Measurements from ENCODE around the gene SMS.

Gene SMS

GRCh38 chrX:22032506-22032905 lies 92.0 kb downstream of the SMS start:
- H3K4me3 ChIP-seq (ENCODE audit: control insufficient read depth in 1 of 7, extremely low read depth in 1 of 7, insufficient read depth in 4 of 7, low read depth in 2 of 7, low read length in 6 of 7) = no peak overlapping the region
- no peaks in the 10 kb centered on the region for H3K36me3 ChIP-seq (ENCODE audit: control insufficient read depth in 4 of 4, insufficient read depth in 4 of 4, low read length in 3 of 4)
- H3K27me3 ChIP-seq (replicated peaks in 2 of 5; ENCODE audit: control insufficient read depth in 4 of 5, insufficient read depth in 5 of 5, low read length in 4 of 5) = peaks cover 0 to 5% (median 0%) of the 10 kb centered on the region in 5 experiments
- no peak for DNase-seq
- no peaks in the 10 kb centered on the region for H3K9me3 ChIP-seq (ENCODE audit: control extremely low read depth in 1 of 5, control insufficient read depth in 4 of 5, insufficient read depth in 2 of 5, low read depth in 1 of 5, low read length in 4 of 5)
- CTCF ChIA-PET = no interaction called here
- 92% methylated on average over 6 of the region's 6 CpGs for WGBS (ENCODE audit: insufficient coverage)
- POLR2A ChIA-PET = no interaction called here
- H3K4me1 ChIP-seq (ENCODE audit: control extremely low read depth in 1 of 4, control insufficient read depth in 4 of 4, insufficient read depth in 4 of 4, low read length in 3 of 4) = peaks cover 0 to 2% (median 0%) of the 10 kb centered on the region in 4 experiments
- no peak overlapping the region for H3K27ac ChIP-seq (ENCODE audit: insufficient read depth in 1 of 2, low read depth in 1 of 2, low read length in 2 of 2, poor library complexity in 1 of 2, severe bottlenecking in 2 of 2)

- no peaks in the 10 kb centered on the region for H3K36me3 ChIP-seq (ENCODE audit: control insufficient read depth in 4 of 4, insufficient read depth in 4 of 4, low read length in 3 of 4)
- no peak for DNase-seq
- CTCF ChIA-PET = no interaction called here
- 60% methylated on average over 3 of the region's 5 CpGs for WGBS (ENCODE audit: insufficient coverage)
- peaks cover 0 to 5% (median 0%) of the 10 kb centered on the region in 5 experiments for H3K27me3 ChIP-seq (replicated peaks in 2 of 5; ENCODE audit: control insufficient read depth in 4 of 5, insufficient read depth in 5 of 5, low read length in 4 of 5)
- H3K27ac ChIP-seq (ENCODE audit: insufficient read depth in 1 of 2, low read depth in 1 of 2, low read length in 2 of 2, poor library complexity in 1 of 2, severe bottlenecking in 2 of 2) = no peak overlapping the region
- H3K9me3 ChIP-seq (ENCODE audit: control extremely low read depth in 1 of 5, control insufficient read depth in 4 of 5, insufficient read depth in 2 of 5, low read depth in 1 of 5, low read length in 4 of 5) = no peaks in the 10 kb centered on the region
- POLR2A ChIA-PET = no interaction called here
- peaks cover 0 to 2% (median 0%) of the 10 kb centered on the region in 4 experiments for H3K4me1 ChIP-seq (ENCODE audit: control extremely low read depth in 1 of 4, control insufficient read depth in 4 of 4, insufficient read depth in 4 of 4, low read length in 3 of 4)
- H3K4me3 ChIP-seq (ENCODE audit: control insufficient read depth in 1 of 7, extremely low read depth in 1 of 7, insufficient read depth in 4 of 7, low read depth in 2 of 7, low read length in 6 of 7) = no peak overlapping the region
These were observed 93.3 kb downstream of the SMS start for GRCh38 chrX:22033818-22034217.

- H3K9me3 ChIP-seq (ENCODE audit: control extremely low read depth in 1 of 5, control insufficient read depth in 4 of 5, insufficient read depth in 2 of 5, low read depth in 1 of 5, low read length in 4 of 5) = no peaks in the 10 kb centered on the region
- peaks cover 0 to 2% (median 0%) of the 10 kb centered on the region in 4 experiments for H3K4me1 ChIP-seq (ENCODE audit: control extremely low read depth in 1 of 4, control insufficient read depth in 4 of 4, insufficient read depth in 4 of 4, low read length in 3 of 4)
- H3K4me3 ChIP-seq (ENCODE audit: control insufficient read depth in 1 of 7, extremely low read depth in 1 of 7, insufficient read depth in 4 of 7, low read depth in 2 of 7, low read length in 6 of 7) = no peak overlapping the region
- H3K27ac ChIP-seq (ENCODE audit: insufficient read depth in 1 of 2, low read depth in 1 of 2, low read length in 2 of 2, poor library complexity in 1 of 2, severe bottlenecking in 2 of 2) = no peak overlapping the region
- DNase-seq = no peak
- H3K27me3 ChIP-seq (replicated peaks in 2 of 5; ENCODE audit: control insufficient read depth in 4 of 5, insufficient read depth in 5 of 5, low read length in 4 of 5) = peaks cover 0 to 5% (median 0%) of the 10 kb centered on the region in 5 experiments
- ChIA-PET CTCF (no interaction called here), POLR2A (no interaction called here)
- 100% methylated on average over 1 of the region's 1 CpG for WGBS (ENCODE audit: insufficient coverage)
- H3K36me3 ChIP-seq (ENCODE audit: control insufficient read depth in 4 of 4, insufficient read depth in 4 of 4, low read length in 3 of 4) = no peaks in the 10 kb centered on the region
These were observed 94.7 kb downstream of the SMS start for GRCh38 chrX:22035236-22035635.

GRCh38 chrX:22037225-22037624 lies 96.7 kb downstream of the SMS start:
- no peak overlapping the region for H3K4me3 ChIP-seq (ENCODE audit: control insufficient read depth in 1 of 7, extremely low read depth in 1 of 7, insufficient read depth in 4 of 7, low read depth in 2 of 7, low read length in 6 of 7)
- H3K27ac ChIP-seq (ENCODE audit: insufficient read depth in 1 of 2, low read depth in 1 of 2, low read length in 2 of 2, poor library complexity in 1 of 2, severe bottlenecking in 2 of 2) = no peak overlapping the region
- no peaks in the 10 kb centered on the region for H3K36me3 ChIP-seq (ENCODE audit: control insufficient read depth in 4 of 4, insufficient read depth in 4 of 4, low read length in 3 of 4)
- POLR2A ChIA-PET = no interaction called here
- H3K27me3 ChIP-seq (replicated peaks in 2 of 5; ENCODE audit: control insufficient read depth in 4 of 5, insufficient read depth in 5 of 5, low read length in 4 of 5) = peaks cover 0 to 5% (median 0%) of the 10 kb centered on the region in 5 experiments
- no peaks in the 10 kb centered on the region for H3K4me1 ChIP-seq (ENCODE audit: control extremely low read depth in 1 of 4, control insufficient read depth in 4 of 4, insufficient read depth in 4 of 4, low read length in 3 of 4)
- DNase-seq = no peak
- no peaks in the 10 kb centered on the region for H3K9me3 ChIP-seq (ENCODE audit: control extremely low read depth in 1 of 5, control insufficient read depth in 4 of 5, insufficient read depth in 2 of 5, low read depth in 1 of 5, low read length in 4 of 5)
- WGBS (ENCODE audit: insufficient coverage) = 88% methylated on average over 1 of the region's 2 CpGs
- CTCF ChIA-PET = no interaction called here

- POLR2A ChIA-PET = no interaction called here
- H3K27ac ChIP-seq (ENCODE audit: insufficient read depth in 1 of 2, low read depth in 1 of 2, low read length in 2 of 2, poor library complexity in 1 of 2, severe bottlenecking in 2 of 2) = no peak overlapping the region
- peaks cover 0 to 5% (median 0%) of the 10 kb centered on the region in 5 experiments for H3K27me3 ChIP-seq (replicated peaks in 2 of 5; ENCODE audit: control insufficient read depth in 4 of 5, insufficient read depth in 5 of 5, low read length in 4 of 5)
- H3K4me3 ChIP-seq (ENCODE audit: control insufficient read depth in 1 of 7, extremely low read depth in 1 of 7, insufficient read depth in 4 of 7, low read depth in 2 of 7, low read length in 6 of 7) = no peak overlapping the region
- no peak for DNase-seq
- 92% methylated on average over 13 of the region's 13 CpGs for WGBS (ENCODE audit: insufficient coverage)
- CTCF ChIA-PET = no interaction called here
- no peaks in the 10 kb centered on the region for H3K36me3 ChIP-seq (ENCODE audit: control insufficient read depth in 4 of 4, insufficient read depth in 4 of 4, low read length in 3 of 4)
- H3K4me1 ChIP-seq (ENCODE audit: control extremely low read depth in 1 of 4, control insufficient read depth in 4 of 4, insufficient read depth in 4 of 4, low read length in 3 of 4) = no peaks in the 10 kb centered on the region
- no peaks in the 10 kb centered on the region for H3K9me3 ChIP-seq (ENCODE audit: control extremely low read depth in 1 of 5, control insufficient read depth in 4 of 5, insufficient read depth in 2 of 5, low read depth in 1 of 5, low read length in 4 of 5)
These were observed 97.5 kb downstream of the SMS start for GRCh38 chrX:22037911-22038537.

- Histone ChIP-seq H3K36me3 (ENCODE audit: control insufficient read depth in 4 of 4, insufficient read depth in 4 of 4, low read length in 3 of 4) (no peaks in the 10 kb centered on the region), H3K27ac (ENCODE audit: insufficient read depth in 1 of 2, low read depth in 1 of 2, low read length in 2 of 2, poor library complexity in 1 of 2, severe bottlenecking in 2 of 2) (no peak overlapping the region), H3K4me1 (ENCODE audit: control extremely low read depth in 1 of 4, control insufficient read depth in 4 of 4, insufficient read depth in 4 of 4, low read length in 3 of 4) (no peaks in the 10 kb centered on the region), H3K27me3 (replicated peaks in 2 of 5; ENCODE audit: control insufficient read depth in 4 of 5, insufficient read depth in 5 of 5, low read length in 4 of 5) (peaks cover 0 to 3% (median 0%) of the 10 kb centered on the region in 5 experiments), H3K9me3 (ENCODE audit: control extremely low read depth in 1 of 5, control insufficient read depth in 4 of 5, insufficient read depth in 2 of 5, low read depth in 1 of 5, low read length in 4 of 5) (no peaks in the 10 kb centered on the region), H3K4me3 (ENCODE audit: control insufficient read depth in 1 of 7, extremely low read depth in 1 of 7, insufficient read depth in 4 of 7, low read depth in 2 of 7, low read length in 6 of 7) (no peak overlapping the region)
- WGBS (ENCODE audit: insufficient coverage) = 94% methylated on average over 5 of the region's 6 CpGs
- CTCF ChIA-PET = no interaction called here
- no peak for DNase-seq
- POLR2A ChIA-PET = no interaction called here
These were observed 99.0 kb downstream of the SMS start for GRCh38 chrX:22039541-22039940.

GRCh38 chrX:22040184-22040583 lies 99.7 kb downstream of the SMS start:
- peaks cover 0 to 3% (median 0%) of the 10 kb centered on the region in 5 experiments for H3K27me3 ChIP-seq (replicated peaks in 2 of 5; ENCODE audit: control insufficient read depth in 4 of 5, insufficient read depth in 5 of 5, low read length in 4 of 5)
- POLR2A ChIA-PET = no interaction called here
- no peak for DNase-seq
- CTCF ChIA-PET = no interaction called here
- no peaks in the 10 kb centered on the region for H3K9me3 ChIP-seq (ENCODE audit: control extremely low read depth in 1 of 5, control insufficient read depth in 4 of 5, insufficient read depth in 2 of 5, low read depth in 1 of 5, low read length in 4 of 5)
- H3K27ac ChIP-seq (ENCODE audit: insufficient read depth in 1 of 2, low read depth in 1 of 2, low read length in 2 of 2, poor library complexity in 1 of 2, severe bottlenecking in 2 of 2) = no peak overlapping the region
- no peak overlapping the region for H3K4me3 ChIP-seq (ENCODE audit: control insufficient read depth in 1 of 7, extremely low read depth in 1 of 7, insufficient read depth in 4 of 7, low read depth in 2 of 7, low read length in 6 of 7)
- no peaks in the 10 kb centered on the region for H3K36me3 ChIP-seq (ENCODE audit: control insufficient read depth in 4 of 4, insufficient read depth in 4 of 4, low read length in 3 of 4)
- WGBS (ENCODE audit: insufficient coverage) = 86% methylated on average over 2 of the region's 2 CpGs
- H3K4me1 ChIP-seq (ENCODE audit: control extremely low read depth in 1 of 4, control insufficient read depth in 4 of 4, insufficient read depth in 4 of 4, low read length in 3 of 4) = no peaks in the 10 kb centered on the region
